H9 (cell line): ENCODE measurements around the gene ABLIM1. TPM values are rescaled to one million over a fixed set of nuclear protein-coding genes. Genes with fewer than 3 reads are reported as not detected.

Experiments
- DNase-seq: peaks from one replicate; pipeline ENCODE4 v3.0.0-alpha.2; 2017
- H2AFZ ChIP-seq: one replicate; pipeline ENCODE4 v1.6.1; 2013; ENCODE audit warnings: mild to moderate bottlenecking, low read length, control low read depth, moderate library complexity
- H2AK5ac ChIP-seq: 2 replicates; pipeline ENCODE4 v1.6.1; 2013; ENCODE audit warnings: low read length, control low read depth, mixed read lengths; ENCODE audit not compliant: insufficient read length
- H2BK120ac ChIP-seq: one replicate; pipeline ENCODE4 v1.6.1; 2013; ENCODE audit warnings: low read depth, mild to moderate bottlenecking, low read length, control low read depth, inconsistent platforms; ENCODE audit not compliant: poor library complexity, severe bottlenecking
- H2BK12ac ChIP-seq: 2 replicates; pipeline ENCODE4 v1.6.1; 2013; ENCODE audit warnings: low read length, control low read depth, mixed read lengths, low read depth; ENCODE audit not compliant: insufficient read length
- H2BK15ac ChIP-seq: 2 replicates; pipeline ENCODE4 v1.6.1; 2013; ENCODE audit warnings: low read depth, low read length, control low read depth
- H2BK20ac ChIP-seq: one replicate; pipeline ENCODE4 v1.6.1; 2013; ENCODE audit warnings: low read depth, mild to moderate bottlenecking, low read length, control low read depth, inconsistent platforms; ENCODE audit not compliant: poor library complexity, severe bottlenecking
- H2BK5ac ChIP-seq: 2 replicates; pipeline ENCODE4 v1.6.1; 2013; ENCODE audit warnings: low read length, control low read depth, mixed read lengths; ENCODE audit not compliant: insufficient read length
- H3K14ac ChIP-seq: 2 replicates; pipeline ENCODE4 v1.6.1; 2013; ENCODE audit warnings: low read length, control low read depth; ENCODE audit not compliant: insufficient read depth
- H3K18ac ChIP-seq: 2 replicates; pipeline ENCODE4 v1.6.1; 2013; ENCODE audit warnings: low read depth, mild to moderate bottlenecking, mixed read lengths, low read length, control low read depth; ENCODE audit not compliant: insufficient read length
- H3K23ac ChIP-seq: 2 replicates; pipeline ENCODE4 v1.6.1; 2013; ENCODE audit warnings: low read length, control low read depth, mixed read lengths, low read depth; ENCODE audit not compliant: insufficient read length
- H3K23me2 ChIP-seq: 2 replicates; pipeline ENCODE4 v1.6.1; 2013; ENCODE audit warnings: low read depth, mild to moderate bottlenecking, mixed read lengths, low read length, control low read depth; ENCODE audit not compliant: insufficient read length, poor library complexity, severe bottlenecking
- H3K27ac ChIP-seq: 2 replicates; pipeline ENCODE4 v1.5.1; 2013; ENCODE audit warnings: low read length, control low read depth, mixed read lengths, low read depth; ENCODE audit not compliant: insufficient read length
- H3K27me3 ChIP-seq: 2 replicates; pipeline ENCODE4 v1.6.1; 2013; ENCODE audit warnings: low read length, control low read depth, inconsistent platforms; ENCODE audit not compliant: insufficient read depth
- H3K4ac ChIP-seq: 2 replicates; pipeline ENCODE4 v1.6.1; 2013; ENCODE audit warnings: low read depth, mild to moderate bottlenecking, control low read depth, inconsistent platforms, low read length, moderate library complexity
- H3K4me1 ChIP-seq: 2 replicates; pipeline ENCODE4 v1.6.1; 2013; ENCODE audit warnings: low read length, control low read depth, inconsistent platforms; ENCODE audit not compliant: insufficient read depth
- H3K4me2 ChIP-seq: 2 replicates; pipeline ENCODE4 v1.6.1; 2013; ENCODE audit warnings: low read length, control low read depth, mixed read lengths; ENCODE audit not compliant: insufficient read length, insufficient read depth
- H3K56ac ChIP-seq: 2 replicates; pipeline ENCODE4 v1.6.1; 2013; ENCODE audit warnings: low read depth, mild to moderate bottlenecking, mixed read lengths, low read length, control low read depth; ENCODE audit not compliant: insufficient read length
- H3K79me1 ChIP-seq: 2 replicates; pipeline ENCODE4 v1.6.1; 2013; ENCODE audit warnings: low read depth, mild to moderate bottlenecking, moderate library complexity, low read length, control low read depth, inconsistent platforms; ENCODE audit not compliant: insufficient read depth, poor library complexity, severe bottlenecking
- H3K79me2 ChIP-seq: 2 replicates; pipeline ENCODE4 v1.6.1; 2013; ENCODE audit warnings: low read length, control low read depth, inconsistent platforms; ENCODE audit not compliant: insufficient read depth
- H3K9ac ChIP-seq: 2 replicates; pipeline ENCODE4 v1.6.1; 2013; ENCODE audit warnings: low read length, control low read depth, mixed read lengths; ENCODE audit not compliant: insufficient read length; ENCODE audit errors: extremely low read depth
- H3K9me3 ChIP-seq: one replicate; pipeline ENCODE4 v1.6.1; 2013; ENCODE audit warnings: low read depth, low read length, inconsistent platforms; ENCODE audit not compliant: control insufficient read depth
- H3T11ph ChIP-seq: one replicate; pipeline ENCODE4 v1.6.1; 2013; ENCODE audit warnings: mild to moderate bottlenecking, low read length, control low read depth, inconsistent platforms
- H4K20me1 ChIP-seq: one replicate; pipeline ENCODE4 v1.6.1; 2013; ENCODE audit not compliant: control insufficient read depth, insufficient read length, insufficient read depth
- H4K5ac ChIP-seq: 2 replicates; pipeline ENCODE4 v1.6.1; 2013; ENCODE audit warnings: low read depth, mild to moderate bottlenecking, mixed read lengths, low read length, control low read depth; ENCODE audit not compliant: insufficient read length
- H4K8ac ChIP-seq: replicated peaks from 2 replicates; pipeline ENCODE4 v1.6.1; 2013; ENCODE audit warnings: low read length, control low read depth, mixed read lengths, low read depth; ENCODE audit not compliant: insufficient read length
- H4K91ac ChIP-seq: 2 replicates; pipeline ENCODE4 v1.6.1; 2013; ENCODE audit warnings: low read depth, mild to moderate bottlenecking, moderate library complexity, mixed read lengths, low read length, control low read depth; ENCODE audit not compliant: insufficient read length
- H3K27ac Mint-ChIP-seq, 3 experiments: 2 replicates in 2 of 3; 3 replicates in 1 of 3; pipeline ENCODE4 v1.8.0; 2020 to 2021; ENCODE audit warnings: mixed read lengths in 3 of 3, mild to moderate bottlenecking in 1 of 3, moderate library complexity in 1 of 3
- H3K27me3 Mint-ChIP-seq: 2 replicates; pipeline ENCODE4 v1.8.0; 2021; ENCODE audit warnings: low read depth, mild to moderate bottlenecking, moderate library complexity, mixed read lengths
- H3K36me3 Mint-ChIP-seq, 3 experiments: 2 replicates in 2 of 3; 3 replicates in 1 of 3; pipeline ENCODE4 v1.8.0; 2020 to 2021; ENCODE audit warnings: low read depth in 3 of 3, mixed read lengths in 3 of 3; ENCODE audit not compliant: insufficient read depth in 1 of 3
- H3K4me1 Mint-ChIP-seq, 2 experiments: 2 replicates each; pipeline ENCODE4 v1.8.0; 2020; ENCODE audit warnings: mixed read lengths in 2 of 2
- H3K4me3 Mint-ChIP-seq, 2 experiments: 2 replicates in 1 of 2; 3 replicates in 1 of 2; pipeline ENCODE4 v1.8.0; 2020 to 2021; ENCODE audit warnings: mild to moderate bottlenecking in 2 of 2, mixed read lengths in 2 of 2, moderate library complexity in 1 of 2
- H3K9me3 Mint-ChIP-seq, 2 experiments: 2 replicates in 1 of 2; 3 replicates in 1 of 2; pipeline ENCODE4 v1.8.0; 2020; ENCODE audit warnings: mild to moderate bottlenecking in 2 of 2, mixed read lengths in 2 of 2, moderate library complexity in 1 of 2
- WGBS: extraction: QIAGEN DNeasy Blood & Tissue Kit; methylation state at CpG from one replicate; pipeline ENCODE4 v1.1.7; 2013; ENCODE audit warnings: missing lambda C conversion rate, low lambda C conversion rate, mixed read lengths; ENCODE audit not compliant: insufficient read length; ENCODE audit errors: extremely low coverage; 5-methylcytosine and 5-hydroxymethylcytosine counted together
- total RNA-seq: library from RNA; stranded (reverse); gene quantifications from 2 replicates; pipeline ENCODE4 v1.2.1, GENCODE V29; 2021
- TF ChIP-seq, protein P1 (sequence below): fragments of 200-600 bp; sonication (generic); conservative IDR thresholded peaks from 3 replicates; pipeline ENCODE4 v1.8.0; 2021; ENCODE audit warnings: antibody characterized with exemption, mild to moderate bottlenecking

ABLIM1 gene
- total RNA-seq, 1 experiment from 2014 or later = 32.1 TPM

DNA sequence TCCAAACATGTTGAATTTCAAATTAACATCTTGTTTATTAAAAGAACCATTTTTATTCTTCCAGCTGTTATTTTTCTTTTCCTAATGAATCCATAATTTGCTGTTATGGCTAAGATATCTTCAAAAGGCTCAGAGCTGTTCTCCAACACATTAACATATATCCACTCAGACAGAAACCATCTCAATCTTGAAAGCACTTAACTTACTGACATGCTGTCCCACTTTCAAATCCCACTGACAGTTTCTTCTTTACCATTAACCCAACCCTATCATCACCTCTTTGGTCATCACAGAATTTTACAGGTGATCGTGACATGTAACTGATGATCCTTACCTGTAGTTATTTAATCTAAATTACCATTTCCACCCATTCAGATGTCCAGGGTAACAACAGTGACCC, 178.2 kb downstream of the ABLIM1 start:
- no peak overlapping the region for H3K27ac ChIP-seq
- H2AK5ac ChIP-seq = no peak overlapping the region
- WGBS = no CpG with 5 or more reads among the region's 1 CpG
- H3K56ac ChIP-seq = no peak overlapping the region
- H3K18ac ChIP-seq = no peak overlapping the region
- Mint-ChIP-seq H3K36me3 (peaks cover 2 to 10% (median 4%) of the 10 kb centered on the region in 3 experiments; a peak in 6 of 7 replicates), H3K9me3 (no peaks in the 10 kb centered on the region; a peak in 1 of 5 replicates), H3K4me1 (no peaks in the 10 kb centered on the region), H3K27me3 (no peaks in the 10 kb centered on the region), H3K4me3 (no peak overlapping the region), H3K27ac (no peak overlapping the region)
- H3K79me2 ChIP-seq = no peaks in the 10 kb centered on the region
- H2BK120ac ChIP-seq = no peak overlapping the region
- H3T11ph ChIP-seq = no peak overlapping the region
- H2BK15ac ChIP-seq = no peak overlapping the region
- TF ChIP-seq, protein P1, sequence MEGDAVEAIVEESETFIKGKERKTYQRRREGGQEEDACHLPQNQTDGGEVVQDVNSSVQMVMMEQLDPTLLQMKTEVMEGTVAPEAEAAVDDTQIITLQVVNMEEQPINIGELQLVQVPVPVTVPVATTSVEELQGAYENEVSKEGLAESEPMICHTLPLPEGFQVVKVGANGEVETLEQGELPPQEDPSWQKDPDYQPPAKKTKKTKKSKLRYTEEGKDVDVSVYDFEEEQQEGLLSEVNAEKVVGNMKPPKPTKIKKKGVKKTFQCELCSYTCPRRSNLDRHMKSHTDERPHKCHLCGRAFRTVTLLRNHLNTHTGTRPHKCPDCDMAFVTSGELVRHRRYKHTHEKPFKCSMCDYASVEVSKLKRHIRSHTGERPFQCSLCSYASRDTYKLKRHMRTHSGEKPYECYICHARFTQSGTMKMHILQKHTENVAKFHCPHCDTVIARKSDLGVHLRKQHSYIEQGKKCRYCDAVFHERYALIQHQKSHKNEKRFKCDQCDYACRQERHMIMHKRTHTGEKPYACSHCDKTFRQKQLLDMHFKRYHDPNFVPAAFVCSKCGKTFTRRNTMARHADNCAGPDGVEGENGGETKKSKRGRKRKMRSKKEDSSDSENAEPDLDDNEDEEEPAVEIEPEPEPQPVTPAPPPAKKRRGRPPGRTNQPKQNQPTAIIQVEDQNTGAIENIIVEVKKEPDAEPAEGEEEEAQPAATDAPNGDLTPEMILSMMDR = no peak
- H3K4ac ChIP-seq = no peak overlapping the region
- H3K27me3 ChIP-seq = no peaks in the 10 kb centered on the region
- H3K79me1 ChIP-seq = no peaks in the 10 kb centered on the region
- H4K91ac ChIP-seq = no peak overlapping the region
- H3K14ac ChIP-seq = no peak overlapping the region
- no peak overlapping the region for H2BK12ac ChIP-seq
- no peak overlapping the region for H4K5ac ChIP-seq
- H4K20me1 ChIP-seq = no peaks in the 10 kb centered on the region
- no peaks in the 10 kb centered on the region for H3K9me3 ChIP-seq
- no peak overlapping the region for H3K9ac ChIP-seq
- H2BK20ac ChIP-seq = no peak overlapping the region
- H4K8ac ChIP-seq = no peak overlapping the region
- no peak overlapping the region for H3K23ac ChIP-seq
- H3K23me2 ChIP-seq = no peaks in the 10 kb centered on the region
- H2AFZ ChIP-seq = no peak overlapping the region
- no peaks in the 10 kb centered on the region for H3K4me1 ChIP-seq
- no peak for DNase-seq
- H3K4me2 ChIP-seq = no peak overlapping the region
- H2BK5ac ChIP-seq = no peak overlapping the region
